ENCODE results near the gene TIGD3.

Gene TIGD3

GRCh38 chr11:65354265-65355012 is at the start of gene TIGD3:
Gene TIGD3, plus strand, starts transcription at chr11:65354751. Its CDS starts 1,058 bp downstream, at chr11:65355809.
- DNase-seq: peak; percentile 97

- DNase-seq: no peak
These were observed 48.9 kb upstream of the TIGD3 start for GRCh38 chr11:65305501-65306268.

- DNase-seq: no peak
These were observed 47.0 kb upstream of the TIGD3 start for GRCh38 chr11:65307298-65308229.

- no peak for DNase-seq
These were observed 46.2 kb upstream of the TIGD3 start for GRCh38 chr11:65308281-65308891.

GRCh38 chr11:65309006-65309405 is 45.5 kb upstream of the TIGD3 start:
- no peak for DNase-seq

- no peak for DNase-seq
These were observed 44.3 kb upstream of the TIGD3 start for GRCh38 chr11:65310215-65310614.

- no peak for DNase-seq
These were observed 43.8 kb upstream of the TIGD3 start for GRCh38 chr11:65310736-65311135.

GRCh38 chr11:65311170-65311678 is 43.3 kb upstream of the TIGD3 start:
- no peak for DNase-seq

- peak; percentile 63 for DNase-seq
These were observed 39.9 kb upstream of the TIGD3 start, which contains the start of gene CDC42EP2 for GRCh38 chr11:65314501-65315203. Gene CDC42EP2, plus strand, starts transcription at chr11:65314866. Its CDS starts 6,033 bp downstream, at chr11:65320899.

GRCh38 chr11:65315204-65315865 is 39.2 kb upstream of the TIGD3 start:
- peak; percentile 63 for DNase-seq

- no peak for DNase-seq
These were observed 38.7 kb upstream of the TIGD3 start for GRCh38 chr11:65315866-65316226.

GRCh38 chr11:65316227-65317024 is 38.1 kb upstream of the TIGD3 start:
- DNase-seq: no peak

GRCh38 chr11:65317025-65317786 is 37.3 kb upstream of the TIGD3 start:
- DNase-seq: no peak

- DNase-seq: no peak
These were observed 34.0 kb upstream of the TIGD3 start for GRCh38 chr11:65320386-65321075.

GRCh38 chr11:65321076-65321475 is 33.5 kb upstream of the TIGD3 start:
- DNase-seq: no peak

GRCh38 chr11:65321828-65322485 is 32.6 kb upstream of the TIGD3 start:
- DNase-seq: no peak

- no peak for DNase-seq
These were observed 30.7 kb upstream of the TIGD3 start for GRCh38 chr11:65323813-65324212.

GRCh38 chr11:65325435-65325834 is 29.1 kb upstream of the TIGD3 start:
- DNase-seq: no peak
